Hematopoietic multipotent progenitor cell treated with erythropoietin and hydrocortisone succinate and interleukin-3 and kit ligand, for 15 days (in vitro differentiated cells): ENCODE measurements around the gene HBG1.

Experiments
- DNase-seq: peaks from one replicate; pipeline ENCODE4 v3.0.0-alpha.2; 2015; ENCODE audit warnings: low spot score

HBG1 gene

GRCh38 chr11:5277807-5278382 is 28.2 kb upstream of the HBG1 start:
- peak; percentile 61 for DNase-seq

DNA sequence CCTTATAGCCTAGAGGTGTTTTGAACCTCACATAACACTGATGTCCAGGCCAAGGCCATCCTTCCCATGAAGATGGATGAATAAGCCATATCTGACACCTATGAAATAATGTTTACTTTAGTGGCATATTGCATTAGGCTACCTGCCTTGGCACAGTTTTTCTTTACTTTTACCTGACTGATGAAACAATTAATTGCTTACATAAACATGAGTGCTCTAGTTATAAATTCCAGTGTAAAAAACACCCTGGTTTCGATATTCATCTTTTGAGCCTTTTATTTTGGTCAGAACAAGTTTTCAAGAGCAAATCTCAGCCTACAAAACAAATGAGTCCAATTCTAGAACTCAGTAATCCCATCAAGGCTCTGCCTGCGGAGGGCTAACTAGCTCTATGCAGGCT is 27.0 kb upstream of the HBG1 start:
- peak; percentile 66 for DNase-seq

- peak; percentile 97 for DNase-seq
Measured at GRCh38 chr11:5275369-5276110, 25.9 kb upstream of the HBG1 start.

- peak; percentile 56 for DNase-seq
Measured at GRCh38 chr11:5274395-5274794, 24.7 kb upstream of the HBG1 start.

DNA sequence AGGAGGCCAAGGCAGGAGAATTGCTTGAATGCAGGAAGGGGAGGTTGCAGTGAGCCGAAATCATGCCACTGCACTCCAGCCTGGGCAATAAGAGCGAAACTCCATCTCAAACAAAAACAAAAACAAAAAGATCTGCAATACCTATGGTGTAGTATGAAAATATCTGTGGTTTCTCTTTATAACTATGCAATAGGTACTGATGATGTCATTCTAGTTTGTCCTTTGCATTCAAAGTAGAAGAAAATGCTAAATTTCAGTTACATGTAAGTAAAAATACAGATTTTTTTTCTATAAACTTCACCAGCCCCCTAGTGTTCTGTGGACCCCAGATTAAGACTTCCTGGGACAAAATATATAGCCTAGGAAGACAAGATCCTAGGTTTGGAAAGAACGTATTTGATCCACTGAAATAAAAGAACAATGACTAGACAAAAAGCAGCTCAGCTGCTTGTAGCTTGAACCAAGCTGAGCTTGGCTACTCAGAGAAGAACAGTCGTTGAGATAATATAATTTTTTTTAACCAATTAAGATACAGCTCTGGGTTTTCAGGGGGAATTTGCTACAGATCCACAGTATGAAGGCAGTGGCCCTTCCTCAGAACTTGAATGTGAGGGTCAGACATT is 22.8 kb upstream of the HBG1 start:
- DNase-seq: no peak

DNA sequence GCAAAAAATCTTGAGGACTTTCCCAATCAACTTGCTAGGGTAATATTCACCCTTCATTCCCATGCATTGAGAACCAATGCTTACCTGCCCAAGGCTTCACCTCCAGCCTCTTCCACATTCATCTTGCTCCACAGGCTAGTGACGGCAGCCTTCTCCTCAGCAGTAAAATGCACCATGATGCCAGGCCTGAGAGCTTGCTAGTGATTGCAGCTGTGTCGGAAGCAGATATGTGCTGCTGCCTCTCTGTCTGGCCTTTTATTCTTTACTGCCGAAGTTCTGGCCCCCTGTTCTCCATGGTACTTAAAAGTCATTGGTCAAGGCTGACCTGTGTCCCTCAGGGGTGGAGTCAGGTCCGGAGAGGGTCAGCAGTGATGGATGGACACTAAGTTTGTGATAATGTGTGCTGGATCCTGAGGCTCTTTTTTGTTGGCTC is 20.1 kb upstream of the HBG1 start, which contains the start of gene HBE1:
Gene HBE1 (minus strand): TSS at position 231 of the 433 bp plus-strand sequence. CDS start 55 bp downstream, at position 176.
- DNase-seq: no peak

DNA sequence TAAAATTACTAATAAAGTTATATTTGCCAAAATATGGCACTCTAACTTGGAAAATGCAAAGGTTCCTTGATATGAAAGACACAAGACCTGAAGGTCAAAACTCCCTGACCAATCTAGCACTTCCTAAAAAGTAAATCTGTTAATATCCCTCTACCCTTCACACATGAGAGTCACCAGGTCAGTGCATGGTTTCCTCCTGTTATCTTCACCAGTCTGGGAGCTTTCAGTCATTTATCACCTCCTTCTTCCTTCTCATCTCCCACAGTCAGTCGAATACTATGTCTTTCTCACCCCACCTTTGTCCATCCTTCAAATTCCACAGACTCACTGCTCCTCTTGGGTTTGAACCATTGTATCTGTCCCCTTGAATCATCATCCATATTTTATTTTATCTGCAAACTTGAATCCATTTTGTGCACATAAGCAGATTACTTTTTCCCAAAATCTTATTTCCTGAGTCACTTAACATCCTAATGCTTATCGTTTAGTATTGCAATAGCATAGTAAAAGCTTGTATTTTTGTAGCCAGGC is 17.4 kb upstream of the HBG1 start:
- DNase-seq: no peak

DNA sequence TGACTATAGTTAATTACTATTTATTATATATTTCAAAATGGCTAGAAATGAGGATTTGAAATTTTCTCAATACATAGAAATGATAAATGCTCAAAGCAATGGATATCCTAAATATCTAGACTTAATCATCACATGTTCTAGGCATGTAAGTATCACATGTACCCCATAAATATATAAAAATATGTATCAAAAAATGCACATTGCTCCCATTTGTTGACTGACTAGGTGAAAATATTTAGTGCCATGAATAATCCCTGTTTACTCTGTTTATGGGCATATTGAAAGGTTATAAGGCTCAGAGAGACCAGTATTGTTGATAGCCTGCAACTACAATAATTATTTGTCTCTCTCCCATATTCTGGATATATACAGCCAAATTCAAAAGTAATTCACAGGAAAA is 17.0 kb upstream of the HBG1 start:
- no peak for DNase-seq

GRCh38 chr11:5265832-5266231 is 16.2 kb upstream of the HBG1 start:
- DNase-seq: no peak

- no peak for DNase-seq
Measured at GRCh38 chr11:5258543-5259262, 9.0 kb upstream of the HBG1 start.

GRCh38 chr11:5257296-5257695 is 7.6 kb upstream of the HBG1 start:
- no peak for DNase-seq

- DNase-seq: peak; percentile 34
Measured at GRCh38 chr11:5254646-5255413, 5.2 kb upstream of the HBG1 start, which contains the start of gene HBG2. Gene HBG2 (minus strand): TSS chr11:5254781. CDS start chr11:5254728, 53 bp downstream.

DNA sequence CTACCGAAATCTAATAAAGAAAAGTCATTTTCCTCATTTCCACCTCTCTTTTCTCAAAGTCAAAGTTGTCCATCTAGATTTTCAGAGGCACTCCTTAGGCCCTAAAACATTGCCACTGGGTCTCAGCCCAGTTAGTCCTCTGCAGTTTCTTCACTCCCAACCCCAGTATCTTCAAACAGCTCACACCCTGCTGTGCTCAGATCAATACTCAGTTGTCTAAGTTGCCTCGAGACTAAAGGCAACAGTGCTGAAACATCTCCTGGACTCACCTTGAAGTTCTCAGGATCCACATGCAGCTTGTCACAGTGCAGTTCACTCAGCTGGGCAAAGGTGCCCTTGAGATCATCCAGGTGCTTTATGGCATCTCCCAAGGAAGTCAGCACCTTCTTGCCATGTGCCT is 4.4 kb upstream of the HBG1 start:
- DNase-seq: peak; percentile 62

DNA sequence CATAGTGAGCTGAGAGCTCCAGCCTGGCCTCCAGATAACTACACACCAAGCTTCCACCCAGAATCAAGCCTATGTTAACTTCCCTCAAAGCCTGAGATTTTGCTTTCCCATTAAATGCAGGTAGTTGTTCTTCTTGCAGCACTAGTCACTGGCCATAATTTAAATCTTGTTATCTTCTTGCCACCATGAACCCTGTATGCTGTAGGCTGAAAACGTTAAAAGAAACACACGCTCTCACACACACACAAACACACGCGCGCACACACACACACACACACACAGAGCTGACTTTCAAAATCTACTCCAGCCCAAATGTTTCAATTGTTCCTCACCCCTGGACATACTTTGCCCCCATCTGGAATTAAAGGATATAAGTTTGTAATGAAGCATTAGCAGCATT is 3.8 kb upstream of the HBG1 start:
- peak; percentile 43 for DNase-seq

- no peak for DNase-seq
Measured at GRCh38 chr11:5252919-5253265, 3.2 kb upstream of the HBG1 start.

DNA sequence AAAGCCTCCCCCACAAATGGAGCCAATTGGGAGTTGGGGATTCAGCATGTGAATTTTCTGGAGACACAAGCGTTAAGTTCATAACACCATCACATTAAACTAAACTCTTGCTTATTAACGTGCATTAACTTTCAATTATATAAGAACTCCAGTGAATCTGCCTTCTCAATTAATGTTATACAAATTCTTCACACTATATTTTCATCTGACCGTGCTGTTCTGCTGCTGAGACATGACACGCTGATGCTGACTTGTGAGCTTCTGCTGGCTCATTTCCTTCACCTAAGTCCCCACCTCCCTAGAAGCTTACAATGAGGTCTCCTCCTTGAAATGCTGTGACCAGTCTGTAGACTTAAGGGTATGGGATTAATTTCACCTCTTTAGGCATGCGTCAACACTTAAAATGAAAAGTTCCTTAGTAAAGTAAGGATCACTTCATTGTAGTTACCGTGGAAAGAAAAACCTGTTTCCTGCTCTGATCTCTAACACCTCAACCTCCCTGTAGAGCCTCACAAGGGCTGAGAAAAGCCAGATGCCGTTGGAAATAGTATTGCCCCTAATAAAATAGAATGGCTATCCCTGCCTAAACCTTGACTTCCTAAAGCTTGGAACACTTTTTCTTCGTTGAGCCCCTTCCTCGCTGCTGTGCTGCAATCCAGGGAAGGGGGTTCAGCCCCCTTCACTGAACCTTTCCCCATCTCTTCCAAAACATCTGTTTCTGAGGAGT is 2.7 kb upstream of the HBG1 start:
- peak; percentile 74 for DNase-seq

- DNase-seq: no peak
Measured at GRCh38 chr11:5251746-5252145, 2.1 kb upstream of the HBG1 start.

DNA sequence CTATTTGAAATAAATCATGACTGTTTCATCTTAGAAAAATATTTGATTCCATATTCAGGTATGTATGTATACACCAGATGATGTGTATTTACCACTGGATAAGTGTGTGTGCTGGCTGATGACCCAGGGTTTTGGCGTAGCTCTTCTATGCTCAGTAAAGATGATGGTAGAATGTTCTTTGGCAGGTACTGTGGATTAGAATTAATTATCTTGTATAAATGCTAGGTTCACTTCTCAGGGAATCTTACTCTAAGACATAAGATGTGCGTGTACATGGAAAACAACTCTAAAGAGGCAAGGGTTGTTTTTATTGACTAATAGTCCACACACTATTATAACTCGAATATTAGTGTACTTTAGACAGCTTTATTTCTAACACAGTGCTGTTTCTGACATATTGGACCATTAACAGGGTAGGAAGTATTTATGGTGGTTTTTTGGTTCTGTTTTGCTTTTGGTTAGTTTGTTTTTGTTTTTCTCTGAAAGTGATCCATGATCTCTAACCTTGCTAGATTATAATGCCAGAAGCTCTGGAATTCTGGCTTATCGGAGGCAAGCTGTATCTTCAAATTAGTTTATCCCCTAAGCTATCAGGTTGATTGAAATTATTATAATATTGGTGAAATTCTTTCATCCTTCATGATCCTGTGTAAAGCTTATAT is 1.0 kb upstream of the HBG1 start:
- peak; percentile 57 for DNase-seq

DNA sequence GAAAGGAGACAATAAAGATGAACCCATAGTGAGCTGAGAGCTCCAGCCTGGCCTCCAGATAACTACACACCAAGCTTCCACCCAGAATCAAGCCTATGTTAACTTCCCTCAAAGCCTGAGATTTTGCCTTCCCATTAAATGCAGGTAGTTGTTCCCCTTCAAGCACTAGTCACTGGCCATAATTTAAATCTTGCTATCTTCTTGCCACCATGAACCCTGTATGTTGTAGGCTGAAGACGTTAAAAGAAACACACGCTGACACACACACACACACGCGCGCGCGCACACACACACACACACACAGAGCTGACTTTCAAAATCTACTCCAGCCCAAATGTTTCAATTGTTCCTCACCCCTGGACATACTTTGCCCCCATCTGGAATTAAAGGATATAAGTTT is 1.2 kb downstream of the HBG1 start:
- peak; percentile 41 for DNase-seq

GRCh38 chr11:5247472-5248192 is 2.0 kb downstream of the HBG1 start:
- peak; percentile 74 for DNase-seq
